ENCODE data around the gene RALB.

Gene RALB

GRCh38 chr2:120241684-120242083, 11.0 kb upstream of the RALB start:
- TF ChIP-seq, protein P1, sequence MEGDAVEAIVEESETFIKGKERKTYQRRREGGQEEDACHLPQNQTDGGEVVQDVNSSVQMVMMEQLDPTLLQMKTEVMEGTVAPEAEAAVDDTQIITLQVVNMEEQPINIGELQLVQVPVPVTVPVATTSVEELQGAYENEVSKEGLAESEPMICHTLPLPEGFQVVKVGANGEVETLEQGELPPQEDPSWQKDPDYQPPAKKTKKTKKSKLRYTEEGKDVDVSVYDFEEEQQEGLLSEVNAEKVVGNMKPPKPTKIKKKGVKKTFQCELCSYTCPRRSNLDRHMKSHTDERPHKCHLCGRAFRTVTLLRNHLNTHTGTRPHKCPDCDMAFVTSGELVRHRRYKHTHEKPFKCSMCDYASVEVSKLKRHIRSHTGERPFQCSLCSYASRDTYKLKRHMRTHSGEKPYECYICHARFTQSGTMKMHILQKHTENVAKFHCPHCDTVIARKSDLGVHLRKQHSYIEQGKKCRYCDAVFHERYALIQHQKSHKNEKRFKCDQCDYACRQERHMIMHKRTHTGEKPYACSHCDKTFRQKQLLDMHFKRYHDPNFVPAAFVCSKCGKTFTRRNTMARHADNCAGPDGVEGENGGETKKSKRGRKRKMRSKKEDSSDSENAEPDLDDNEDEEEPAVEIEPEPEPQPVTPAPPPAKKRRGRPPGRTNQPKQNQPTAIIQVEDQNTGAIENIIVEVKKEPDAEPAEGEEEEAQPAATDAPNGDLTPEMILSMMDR (IDR thresholded peaks at IDR 0.05) = no peak

DNA sequence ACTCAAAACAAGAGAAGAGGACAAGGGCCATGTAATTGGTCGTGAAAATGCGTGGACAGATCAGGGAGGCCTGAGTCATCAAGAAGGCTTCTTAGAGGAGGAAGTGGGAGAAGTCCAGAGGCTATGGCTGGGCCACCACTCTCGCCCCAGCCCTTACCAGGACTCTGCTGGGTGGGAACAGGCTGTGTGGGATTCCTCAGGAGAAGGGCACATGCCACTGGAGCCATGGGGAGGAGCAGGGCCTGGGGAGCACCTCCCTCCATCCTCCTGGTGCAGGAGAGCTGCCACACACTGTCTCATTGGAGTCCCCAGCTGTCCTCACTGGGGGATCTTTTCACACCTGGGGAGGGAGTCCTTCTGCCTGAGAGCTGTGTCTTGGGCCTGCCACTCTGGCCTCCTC, 9.4 kb upstream of the RALB start:
- TF ChIP-seq, protein P1 (IDR thresholded peaks at IDR 0.05) = no peak

- TF ChIP-seq, protein P1 (IDR thresholded peaks at IDR 0.05) = no peak
Observed at GRCh38 chr2:120243875-120244553, 8.6 kb upstream of the RALB start.

DNA sequence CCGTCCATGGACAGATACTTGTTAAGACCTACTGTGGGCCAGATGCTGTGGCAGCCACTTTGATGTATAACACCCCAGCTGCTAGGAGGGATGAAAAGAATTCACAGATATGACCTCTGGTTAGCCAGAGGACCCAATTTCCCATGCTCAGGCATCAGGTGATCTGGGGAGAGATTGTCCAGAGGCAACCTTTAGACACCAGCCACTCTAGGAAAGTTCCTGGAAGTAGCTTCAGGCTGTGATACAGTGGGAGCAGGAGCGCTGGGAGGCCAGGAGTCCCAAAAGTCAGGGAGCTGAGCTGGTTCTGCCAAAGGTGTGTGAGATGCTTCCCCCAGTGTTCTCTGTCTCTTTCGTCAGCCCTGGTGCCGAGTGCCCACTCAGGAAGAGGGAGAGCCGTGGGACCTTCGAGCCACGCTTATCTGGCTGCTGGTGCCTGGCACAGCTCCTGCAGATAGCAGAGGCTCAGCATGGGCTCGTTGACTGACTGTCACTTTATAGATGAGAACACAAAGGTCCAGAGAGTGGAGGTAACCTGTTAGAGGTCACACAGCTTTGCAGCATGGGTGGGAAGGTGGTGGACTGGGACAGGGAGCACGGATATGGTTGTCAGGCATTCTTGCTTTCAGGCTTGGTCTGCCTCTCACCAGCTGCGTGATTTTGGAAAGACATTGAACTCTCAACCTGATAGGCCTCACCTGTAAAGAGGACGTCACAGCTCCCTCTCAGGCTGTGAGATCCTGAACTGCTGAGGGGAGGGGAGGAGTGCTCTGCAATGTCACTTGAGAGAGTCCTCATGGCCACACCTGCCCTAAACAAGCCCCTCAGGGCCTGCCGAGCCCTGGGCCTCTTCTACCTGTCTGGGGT, 7.8 kb upstream of the RALB start:
- TF ChIP-seq, protein P1 (IDR thresholded peaks at IDR 0.05) = no peak

DNA sequence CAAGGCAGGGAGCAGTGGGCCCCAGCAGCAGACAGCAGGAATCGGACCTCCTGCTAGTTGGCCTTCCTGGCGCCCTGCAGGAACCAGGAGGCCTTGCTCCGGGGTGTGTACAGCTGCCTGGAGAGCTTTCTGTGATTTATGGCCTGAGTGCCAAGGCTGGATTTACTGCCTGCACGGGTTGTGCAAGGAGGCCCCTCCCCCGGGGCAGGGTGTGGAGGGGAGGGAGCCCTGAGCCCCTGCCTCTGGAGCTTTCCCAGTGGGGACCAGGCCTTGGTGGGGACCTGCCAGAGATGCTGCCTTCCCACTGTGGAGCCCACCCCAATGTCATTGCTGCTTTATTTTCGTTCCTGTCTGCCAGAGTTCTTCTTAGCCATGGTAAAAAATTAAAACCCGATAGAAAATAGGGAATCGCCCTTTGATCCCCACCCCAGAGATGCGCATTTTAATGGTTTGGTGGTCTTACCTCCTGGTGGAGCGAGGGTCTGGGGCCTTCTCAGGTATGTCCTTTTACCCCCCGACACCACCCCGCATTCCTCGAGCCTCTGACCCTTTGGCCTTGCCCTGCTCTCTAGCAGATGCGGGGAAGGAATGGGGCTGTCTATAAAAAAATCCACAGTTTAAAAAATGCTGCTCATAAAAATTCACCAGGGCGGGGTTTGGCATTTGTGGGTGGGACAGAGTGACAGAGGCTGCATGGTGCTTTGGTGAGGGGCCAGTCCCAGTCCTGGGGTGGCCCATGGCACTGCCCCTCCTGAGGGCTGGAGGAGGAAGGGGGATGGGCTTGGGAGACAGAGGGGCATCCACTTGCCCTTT, 6.9 kb upstream of the RALB start:
- TF ChIP-seq, protein P1 (IDR thresholded peaks at IDR 0.05) = no peak

DNA sequence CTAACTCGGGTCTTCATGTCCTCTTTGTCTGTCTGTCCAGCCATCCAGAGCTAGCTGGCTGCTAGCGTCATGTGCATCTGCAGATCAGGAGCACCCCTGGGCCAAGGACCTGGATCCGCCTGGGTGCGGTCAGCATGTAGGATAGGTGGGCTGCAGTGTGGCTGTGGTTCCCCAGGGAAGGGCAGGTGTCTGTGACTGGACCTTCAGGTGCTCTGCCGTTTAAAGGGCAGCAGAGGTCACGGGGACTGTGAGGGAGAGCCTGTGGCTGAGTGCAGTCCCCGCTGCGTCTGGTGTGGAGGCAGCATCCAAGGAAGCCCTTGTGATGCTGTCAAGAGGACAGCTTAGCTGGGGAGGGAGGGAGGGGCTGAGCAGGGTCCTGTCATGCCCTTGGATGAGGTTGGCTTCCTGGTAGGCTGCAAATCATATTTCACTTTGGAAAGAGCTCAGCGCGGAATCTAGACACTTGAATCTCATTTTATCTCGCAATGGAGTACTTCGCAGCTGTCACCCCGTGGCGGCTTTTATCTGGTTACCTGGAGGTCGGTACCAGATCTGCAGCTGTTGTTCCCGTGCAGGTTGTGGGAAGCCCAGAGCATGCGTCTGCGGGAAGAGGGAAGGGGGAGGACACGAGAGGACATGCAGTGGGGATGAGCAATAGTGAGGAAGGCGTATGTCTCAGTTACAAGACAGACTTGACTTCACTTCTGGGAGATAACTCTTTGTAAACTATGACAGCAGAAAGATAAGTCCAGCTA, 5.9 kb upstream of the RALB start:
- TF ChIP-seq, protein P1 (IDR thresholded peaks at IDR 0.05) = no peak

GRCh38 chr2:120247851-120248250, 4.8 kb upstream of the RALB start:
- TF ChIP-seq, protein P1 (IDR thresholded peaks at IDR 0.05) = no peak

Data from LNCAP (cell line).